ENCODE results near the gene KMT2C.
"Not testable (repeated sequence)": the region's sequence is repeated elsewhere in the genome, so short reads cannot be mapped to it uniquely, and the experiment has no call there.

The KMT2C gene
- 255 to 429 (median 367) reads per million in 3 donors for total RNA-seq

- DNase-seq, result peak; percentile 28 to 44 (median 40)
- Histone ChIP-seq H3K9me3 (ENCODE audit: control insufficient read depth, low read length) (no peaks in the 10 kb centered on the region), H3K4me1 (ENCODE audit: control insufficient read depth, insufficient read depth, low read length, poor library complexity, severe bottlenecking) (peaks cover 7% of the 10 kb centered on the region), H3K36me3 (ENCODE audit: control insufficient read depth, insufficient read depth, low read length) (no peaks in the 10 kb centered on the region), H3K27me3 (replicated peaks; ENCODE audit: control insufficient read depth, insufficient read depth, low read length, poor library complexity, severe bottlenecking) (no peaks in the 10 kb centered on the region), H3K4me3 (ENCODE audit: insufficient read depth, low read depth, low read length, poor library complexity, severe bottlenecking) (peak within 1 kb of the TSS; percentile 90), H3K27ac (ENCODE audit: insufficient read depth, low read length, poor library complexity, severe bottlenecking) (peak within 1 kb of the TSS; percentile 95)
Measured at GRCh38 chr7:152435384-152436110, at the start of gene KMT2C. Gene KMT2C, minus strand, starts transcription at chr7:152436003. Its CDS starts 217 bp downstream, at chr7:152435786.

GRCh38 chr7:152481082-152481481 is 45.3 kb upstream of the KMT2C start:
- H3K4me1 ChIP-seq (ENCODE audit: control insufficient read depth, insufficient read depth, low read length, poor library complexity, severe bottlenecking), result no peaks in the 10 kb centered on the region
- H3K4me3 ChIP-seq (ENCODE audit: insufficient read depth, low read depth, low read length, poor library complexity, severe bottlenecking), result no peak overlapping the region
- no peaks in the 10 kb centered on the region for H3K36me3 ChIP-seq (ENCODE audit: control insufficient read depth, insufficient read depth, low read length)
- H3K27ac ChIP-seq (ENCODE audit: insufficient read depth, low read length, poor library complexity, severe bottlenecking), result no peak overlapping the region
- no peaks in the 10 kb centered on the region for H3K9me3 ChIP-seq (ENCODE audit: control insufficient read depth, low read length)
- no peaks in the 10 kb centered on the region for H3K27me3 ChIP-seq (replicated peaks; ENCODE audit: control insufficient read depth, insufficient read depth, low read length, poor library complexity, severe bottlenecking)
- no peak for DNase-seq

- Histone ChIP-seq H3K9me3 (ENCODE audit: control insufficient read depth, low read length) (no peaks in the 10 kb centered on the region), H3K4me3 (ENCODE audit: insufficient read depth, low read depth, low read length, poor library complexity, severe bottlenecking) (no peak overlapping the region), H3K36me3 (ENCODE audit: control insufficient read depth, insufficient read depth, low read length) (no peaks in the 10 kb centered on the region), H3K27me3 (replicated peaks; ENCODE audit: control insufficient read depth, insufficient read depth, low read length, poor library complexity, severe bottlenecking) (no peaks in the 10 kb centered on the region), H3K27ac (ENCODE audit: insufficient read depth, low read length, poor library complexity, severe bottlenecking) (no peak overlapping the region), H3K4me1 (ENCODE audit: control insufficient read depth, insufficient read depth, low read length, poor library complexity, severe bottlenecking) (no peaks in the 10 kb centered on the region)
- no peak for DNase-seq
Measured at GRCh38 chr7:152480664-152481063, 44.9 kb upstream of the KMT2C start.

- Histone ChIP-seq H3K27ac (ENCODE audit: insufficient read depth, low read length, poor library complexity, severe bottlenecking) (no peak overlapping the region), H3K4me3 (ENCODE audit: insufficient read depth, low read depth, low read length, poor library complexity, severe bottlenecking) (no peak overlapping the region), H3K9me3 (ENCODE audit: control insufficient read depth, low read length) (no peaks in the 10 kb centered on the region), H3K27me3 (replicated peaks; ENCODE audit: control insufficient read depth, insufficient read depth, low read length, poor library complexity, severe bottlenecking) (no peaks in the 10 kb centered on the region), H3K36me3 (ENCODE audit: control insufficient read depth, insufficient read depth, low read length) (no peaks in the 10 kb centered on the region), H3K4me1 (ENCODE audit: control insufficient read depth, insufficient read depth, low read length, poor library complexity, severe bottlenecking) (no peaks in the 10 kb centered on the region)
- DNase-seq, result no peak
Measured at GRCh38 chr7:152479595-152479994, 43.8 kb upstream of the KMT2C start.

- no peaks in the 10 kb centered on the region for H3K36me3 ChIP-seq (ENCODE audit: control insufficient read depth, insufficient read depth, low read length)
- DNase-seq, result no peak
Measured at GRCh38 chr7:152478140-152478539, 42.3 kb upstream of the KMT2C start.

GRCh38 chr7:152477079-152477478 is 41.3 kb upstream of the KMT2C start:
- DNase-seq, result no peak
- Histone ChIP-seq H3K4me1 (ENCODE audit: control insufficient read depth, insufficient read depth, low read length, poor library complexity, severe bottlenecking) (no peaks in the 10 kb centered on the region), H3K9me3 (ENCODE audit: control insufficient read depth, low read length) (no peaks in the 10 kb centered on the region), H3K27ac (ENCODE audit: insufficient read depth, low read length, poor library complexity, severe bottlenecking) (no peak overlapping the region), H3K36me3 (ENCODE audit: control insufficient read depth, insufficient read depth, low read length) (no peaks in the 10 kb centered on the region), H3K27me3 (replicated peaks; ENCODE audit: control insufficient read depth, insufficient read depth, low read length, poor library complexity, severe bottlenecking) (no peaks in the 10 kb centered on the region), H3K4me3 (ENCODE audit: insufficient read depth, low read depth, low read length, poor library complexity, severe bottlenecking) (no peak overlapping the region)

More at GRCh38 chr7:152478140-152478539, 42.3 kb upstream of the KMT2C start:
- Histone ChIP-seq H3K27me3 (replicated peaks; ENCODE audit: control insufficient read depth, insufficient read depth, low read length, poor library complexity, severe bottlenecking) (no peaks in the 10 kb centered on the region), H3K9me3 (ENCODE audit: control insufficient read depth, low read length) (no peaks in the 10 kb centered on the region), H3K4me3 (ENCODE audit: insufficient read depth, low read depth, low read length, poor library complexity, severe bottlenecking) (no peak overlapping the region), H3K27ac (ENCODE audit: insufficient read depth, low read length, poor library complexity, severe bottlenecking) (no peak overlapping the region), H3K4me1 (ENCODE audit: control insufficient read depth, insufficient read depth, low read length, poor library complexity, severe bottlenecking) (no peaks in the 10 kb centered on the region)

- Histone ChIP-seq H3K4me1 (ENCODE audit: control insufficient read depth, insufficient read depth, low read length, poor library complexity, severe bottlenecking) (no peaks in the 10 kb centered on the region), H3K27me3 (replicated peaks; ENCODE audit: control insufficient read depth, insufficient read depth, low read length, poor library complexity, severe bottlenecking) (no peaks in the 10 kb centered on the region), H3K9me3 (ENCODE audit: control insufficient read depth, low read length) (no peaks in the 10 kb centered on the region), H3K36me3 (ENCODE audit: control insufficient read depth, insufficient read depth, low read length) (no peaks in the 10 kb centered on the region), H3K27ac (ENCODE audit: insufficient read depth, low read length, poor library complexity, severe bottlenecking) (no peak overlapping the region), H3K4me3 (ENCODE audit: insufficient read depth, low read depth, low read length, poor library complexity, severe bottlenecking) (no peak overlapping the region)
- no peak for DNase-seq
Measured at GRCh38 chr7:152476551-152476950, 40.7 kb upstream of the KMT2C start.

- H3K27ac ChIP-seq (ENCODE audit: insufficient read depth, low read length, poor library complexity, severe bottlenecking); H3K4me1 ChIP-seq (ENCODE audit: control insufficient read depth, insufficient read depth, low read length, poor library complexity, severe bottlenecking); H3K9me3 ChIP-seq (ENCODE audit: control insufficient read depth, low read length); DNase-seq; H3K4me3 ChIP-seq (ENCODE audit: insufficient read depth, low read depth, low read length, poor library complexity, severe bottlenecking); H3K27me3 ChIP-seq (replicated peaks; ENCODE audit: control insufficient read depth, insufficient read depth, low read length, poor library complexity, severe bottlenecking); H3K36me3 ChIP-seq (ENCODE audit: control insufficient read depth, insufficient read depth, low read length): not testable (repeated sequence)
Measured at GRCh38 chr7:152471023-152471620, 35.3 kb upstream of the KMT2C start.

GRCh38 chr7:152470251-152471022 is 34.6 kb upstream of the KMT2C start:
- not testable (repeated sequence) for H3K9me3 ChIP-seq (ENCODE audit: control insufficient read depth, low read length); H3K36me3 ChIP-seq (ENCODE audit: control insufficient read depth, insufficient read depth, low read length); H3K27me3 ChIP-seq (replicated peaks; ENCODE audit: control insufficient read depth, insufficient read depth, low read length, poor library complexity, severe bottlenecking); H3K27ac ChIP-seq (ENCODE audit: insufficient read depth, low read length, poor library complexity, severe bottlenecking); H3K4me3 ChIP-seq (ENCODE audit: insufficient read depth, low read depth, low read length, poor library complexity, severe bottlenecking); H3K4me1 ChIP-seq (ENCODE audit: control insufficient read depth, insufficient read depth, low read length, poor library complexity, severe bottlenecking); DNase-seq

GRCh38 chr7:152469576-152469975 is 33.8 kb upstream of the KMT2C start:
- not testable (repeated sequence) for H3K4me3 ChIP-seq (ENCODE audit: insufficient read depth, low read depth, low read length, poor library complexity, severe bottlenecking); DNase-seq

More at GRCh38 chr7:152469576-152469975, 33.8 kb upstream of the KMT2C start:
- not testable (repeated sequence) for H3K27me3 ChIP-seq (replicated peaks; ENCODE audit: control insufficient read depth, insufficient read depth, low read length, poor library complexity, severe bottlenecking); H3K9me3 ChIP-seq (ENCODE audit: control insufficient read depth, low read length); H3K36me3 ChIP-seq (ENCODE audit: control insufficient read depth, insufficient read depth, low read length); H3K4me1 ChIP-seq (ENCODE audit: control insufficient read depth, insufficient read depth, low read length, poor library complexity, severe bottlenecking); H3K27ac ChIP-seq (ENCODE audit: insufficient read depth, low read length, poor library complexity, severe bottlenecking)

Measured in effector memory CD4-positive, alpha-beta T cell (primary cell).